GM21619 (cell line): ENCODE data around the gene FOXP2.
"Not testable (repeated sequence)": the region's sequence is repeated elsewhere in the genome, so short reads cannot be mapped to it uniquely, and the experiment has no call there.

Source experiments
- ATAC-seq: cut with Tn5 transposase; IDR thresholded peaks from one replicate; pipeline ENCODE4 v1.9.1; 2021; ENCODE audit not compliant: unreplicated experiment

Gene FOXP2

GRCh38 chr7:114575098-114575497 is 160.5 kb downstream of the FOXP2 start:
- ATAC-seq, result no peak

- ATAC-seq, result not testable (repeated sequence)
Measured at GRCh38 chr7:114580963-114581362, 166.3 kb downstream of the FOXP2 start.

- ATAC-seq, result no peak
Measured at GRCh38 chr7:114588506-114588905, 173.9 kb downstream of the FOXP2 start.

- no peak for ATAC-seq
Measured at GRCh38 chr7:114589436-114589835, 174.8 kb downstream of the FOXP2 start.

GRCh38 chr7:114590298-114590697 is 175.7 kb downstream of the FOXP2 start:
- no peak for ATAC-seq

- no peak for ATAC-seq
Measured at GRCh38 chr7:114598946-114599345, 184.3 kb downstream of the FOXP2 start.

GRCh38 chr7:114606100-114606499 is 191.5 kb downstream of the FOXP2 start:
- no peak for ATAC-seq

- ATAC-seq, result not testable (repeated sequence)
Measured at GRCh38 chr7:114608822-114609221, 194.2 kb downstream of the FOXP2 start.

- ATAC-seq, result no peak
Measured at GRCh38 chr7:114620208-114620607, 205.6 kb downstream of the FOXP2 start.

GRCh38 chr7:114622221-114622620 is 207.6 kb downstream of the FOXP2 start:
- ATAC-seq, result no peak

GRCh38 chr7:114623146-114623545 is 208.5 kb downstream of the FOXP2 start:
- ATAC-seq, result no peak

GRCh38 chr7:114627231-114627630 is 212.6 kb downstream of the FOXP2 start:
- ATAC-seq, result no peak

GRCh38 chr7:114628362-114628761 is 213.7 kb downstream of the FOXP2 start:
- no peak for ATAC-seq

GRCh38 chr7:114629762-114630161 is 215.1 kb downstream of the FOXP2 start:
- ATAC-seq, result no peak

- ATAC-seq, result no peak
Measured at GRCh38 chr7:114630201-114630990, 215.8 kb downstream of the FOXP2 start.

GRCh38 chr7:114631249-114631822 is 216.7 kb downstream of the FOXP2 start:
- peak; percentile 45 for ATAC-seq

GRCh38 chr7:114639451-114639850 is 224.8 kb downstream of the FOXP2 start:
- ATAC-seq, result no peak

- ATAC-seq, result no peak
Measured at GRCh38 chr7:114644455-114644854, 229.8 kb downstream of the FOXP2 start.

GRCh38 chr7:114645451-114645850 is 230.8 kb downstream of the FOXP2 start:
- no peak for ATAC-seq

GRCh38 chr7:114647518-114647917 is 232.9 kb downstream of the FOXP2 start:
- no peak for ATAC-seq

GRCh38 chr7:114648117-114648516 is 233.5 kb downstream of the FOXP2 start:
- no peak for ATAC-seq

- ATAC-seq, result no peak
Measured at GRCh38 chr7:114648680-114649079, 234.1 kb downstream of the FOXP2 start.

- ATAC-seq, result no peak
Measured at GRCh38 chr7:114649689-114650088, 235.1 kb downstream of the FOXP2 start.
